Measurements from ENCODE around the gene ZNF141.
"Not testable (repeated sequence)": the region's sequence is repeated elsewhere in the genome, so short reads cannot be mapped to it uniquely, and the experiment has no call there.

ZNF141 gene

DNA sequence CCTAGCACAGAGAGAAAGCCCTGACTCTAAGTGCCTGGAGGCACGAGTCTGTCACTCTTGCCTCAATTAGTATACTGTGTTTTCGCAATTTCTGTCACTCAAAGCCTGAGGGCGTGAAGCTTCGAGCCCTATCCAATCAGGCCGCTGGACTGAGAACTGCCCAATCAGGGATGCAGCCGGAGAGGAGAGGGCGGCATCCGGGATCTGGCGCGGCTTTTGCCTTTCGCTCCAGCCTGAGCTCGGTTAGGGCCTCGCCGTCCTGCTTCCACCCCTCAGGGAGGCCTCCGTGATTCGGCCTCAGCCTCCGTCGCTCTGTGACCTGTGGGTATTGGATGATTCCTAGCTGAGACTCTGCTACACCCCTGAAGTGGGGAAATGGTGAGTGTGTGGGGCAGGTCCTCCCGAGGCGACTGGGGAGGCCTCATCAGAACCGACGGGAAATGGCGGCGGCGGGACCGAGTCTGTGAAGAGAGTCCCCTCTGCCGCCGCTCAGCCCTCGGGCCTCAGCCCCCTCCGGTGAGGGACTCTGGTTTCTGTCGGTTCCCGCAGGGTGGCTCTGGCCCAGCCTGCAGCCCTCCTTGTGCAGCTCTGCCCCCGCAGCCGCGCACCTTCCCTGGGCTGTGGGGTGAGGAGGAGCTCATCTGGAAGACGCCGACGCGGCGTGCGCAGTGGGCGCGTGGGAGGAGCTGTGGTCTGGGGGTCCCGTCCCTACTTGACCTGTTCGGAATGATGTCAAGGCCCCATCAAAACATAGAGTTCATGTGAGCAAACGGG lies 48.5 kb downstream of the ZNF141 start:
- DNase-seq (ENCODE audit: low read depth in 2 of 2) = no peak

GRCh38 chr4:386708-387105 lies 49.1 kb downstream of the ZNF141 start:
- DNase-seq (ENCODE audit: low read depth in 2 of 2) = no peak

DNA sequence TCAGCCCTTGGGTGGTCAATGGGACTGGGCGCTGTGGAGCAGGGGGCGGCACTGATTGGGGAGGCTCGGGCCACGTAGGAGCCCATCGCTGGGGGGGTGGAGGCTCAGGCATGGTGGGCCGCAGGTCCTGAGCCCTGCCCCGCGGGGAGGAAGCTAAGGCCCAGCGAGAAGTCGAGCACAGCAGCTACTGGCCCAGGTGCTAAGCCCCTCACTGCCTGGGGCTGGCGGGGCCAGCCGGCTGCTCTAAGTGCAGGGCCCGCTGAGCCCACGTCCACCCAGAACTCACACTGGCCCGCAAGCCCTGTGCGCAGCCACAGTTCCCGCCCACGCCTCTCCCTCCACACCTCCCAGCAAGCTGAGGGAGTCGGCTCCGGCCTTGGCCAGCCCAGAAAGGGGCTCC lies 66.4 kb downstream of the ZNF141 start:
- DNase-seq (ENCODE audit: low read depth in 2 of 2) = no peak

GRCh38 chr4:408321-408720 lies 70.7 kb downstream of the ZNF141 start:
- DNase-seq (ENCODE audit: low read depth in 2 of 2) = not testable (repeated sequence)

- no peak for DNase-seq (ENCODE audit: low read depth in 2 of 2)
Measured at GRCh38 chr4:422587-422986, 85.0 kb downstream of the ZNF141 start.
